ENCODE data around the gene SPRED2.
A peak's percentile ranks its signal among the peaks of the same experiment; 100 is the strongest.

The SPRED2 gene

DNA sequence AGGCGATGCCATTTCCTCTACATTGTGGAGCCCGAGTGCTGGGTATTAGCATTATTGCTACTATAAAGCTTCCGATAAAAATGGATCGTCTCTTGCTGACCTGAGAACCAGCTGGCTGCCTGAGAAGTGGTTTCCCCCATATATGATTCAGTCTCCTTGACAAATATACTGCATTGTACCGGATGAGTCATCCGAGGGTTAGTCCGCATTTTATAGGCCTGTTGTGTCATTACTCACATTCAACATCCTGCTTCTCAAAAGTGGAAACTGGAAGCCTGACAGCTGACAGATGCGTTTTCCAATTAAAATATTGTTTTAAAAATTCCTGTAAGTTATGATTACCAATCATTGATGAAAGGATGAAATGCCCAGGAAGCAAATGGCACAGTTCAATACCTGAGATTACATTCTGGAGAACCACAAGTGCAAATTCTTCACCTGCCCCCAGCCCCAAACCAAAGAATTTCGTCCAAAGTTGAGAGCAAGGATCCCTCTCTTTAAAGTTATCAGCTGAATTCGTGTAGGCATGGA lies 65.7 kb downstream of the SPRED2 start:
- DNase-seq (ENCODE audit: low spot score): peak; percentile 78

GRCh38 chr2:65364986-65365733 lies 67.2 kb downstream of the SPRED2 start:
- no peak for DNase-seq (ENCODE audit: low spot score)

GRCh38 chr2:65363879-65364666 lies 68.3 kb downstream of the SPRED2 start:
- no peak for DNase-seq (ENCODE audit: low spot score)

DNA sequence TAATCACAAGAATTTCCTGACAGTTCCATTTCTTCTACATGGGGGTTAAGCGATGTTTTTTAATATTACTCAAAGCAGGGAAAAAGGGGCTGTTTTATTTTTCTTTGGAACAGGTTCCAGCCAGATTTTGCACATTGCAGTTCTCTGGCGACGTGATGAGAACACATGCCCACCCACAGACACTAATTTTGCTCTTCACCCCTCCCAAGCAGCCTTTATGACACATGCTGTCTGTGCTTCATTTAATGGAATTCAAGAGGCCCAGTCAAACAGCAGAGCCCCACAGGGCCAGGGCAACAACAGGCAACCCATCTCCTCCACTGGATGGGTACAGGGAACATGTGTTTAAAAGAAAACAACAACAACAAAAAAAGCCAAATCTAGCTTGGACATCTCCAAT lies 70.8 kb downstream of the SPRED2 start:
- no peak for DNase-seq (ENCODE audit: low spot score)

- DNase-seq (ENCODE audit: low spot score): no peak
Observed at GRCh38 chr2:65360441-65360840, 72.0 kb downstream of the SPRED2 start.

DNA sequence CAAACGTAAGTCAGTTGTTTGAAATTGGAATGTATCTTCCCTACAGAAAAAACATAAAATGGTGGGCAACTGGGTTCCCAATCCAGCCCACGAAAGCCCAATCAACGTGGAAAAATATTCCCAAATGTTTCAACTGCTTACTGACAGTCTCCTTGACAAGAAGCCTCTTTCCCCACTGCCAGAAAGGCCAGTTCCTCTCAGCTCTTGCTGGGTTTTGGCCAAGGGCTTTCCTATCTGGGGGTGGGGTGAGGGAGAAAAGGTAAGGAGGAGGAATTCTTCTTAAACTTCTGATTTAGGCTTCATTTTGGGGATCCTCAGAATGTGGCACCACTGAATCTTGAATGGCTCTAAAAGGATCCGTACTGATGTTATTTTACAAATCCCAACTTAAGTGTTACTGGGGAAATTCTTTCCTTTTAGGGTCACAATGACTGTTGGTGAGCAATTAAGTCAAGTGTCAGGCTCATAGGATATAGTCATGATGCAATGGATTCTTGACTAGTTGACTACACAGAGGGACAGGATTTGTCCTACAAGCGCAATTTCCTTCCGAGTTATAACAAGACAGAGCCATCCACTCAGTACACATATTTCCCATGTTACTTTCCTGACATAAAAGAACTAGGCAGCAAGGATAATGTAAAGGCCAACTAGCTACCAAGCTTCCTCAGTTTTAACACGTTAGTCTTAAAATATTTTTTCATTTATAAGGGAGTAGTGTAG lies 73.6 kb downstream of the SPRED2 start:
- no peak for DNase-seq (ENCODE audit: low spot score)

DNA sequence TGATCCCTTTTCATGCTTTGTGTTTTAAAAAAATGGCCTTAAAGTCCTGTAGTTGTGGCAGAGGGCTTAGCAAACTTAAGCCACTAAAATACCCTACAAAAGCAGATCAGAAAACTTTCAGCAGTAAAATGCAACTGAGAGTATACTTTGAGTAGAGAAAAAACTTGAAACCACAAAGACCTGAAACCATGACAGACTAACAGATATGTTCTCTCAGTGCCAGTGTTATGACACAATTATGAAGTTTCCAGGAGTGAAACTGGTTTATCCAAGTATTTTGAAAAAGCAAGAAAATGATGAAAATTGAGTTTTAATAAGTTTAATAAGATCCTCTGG lies 74.5 kb downstream of the SPRED2 start:
- DNase-seq (ENCODE audit: low spot score): no peak

- DNase-seq (ENCODE audit: low spot score): no peak
Observed at GRCh38 chr2:65357095-65357958, 75.1 kb downstream of the SPRED2 start.

DNA sequence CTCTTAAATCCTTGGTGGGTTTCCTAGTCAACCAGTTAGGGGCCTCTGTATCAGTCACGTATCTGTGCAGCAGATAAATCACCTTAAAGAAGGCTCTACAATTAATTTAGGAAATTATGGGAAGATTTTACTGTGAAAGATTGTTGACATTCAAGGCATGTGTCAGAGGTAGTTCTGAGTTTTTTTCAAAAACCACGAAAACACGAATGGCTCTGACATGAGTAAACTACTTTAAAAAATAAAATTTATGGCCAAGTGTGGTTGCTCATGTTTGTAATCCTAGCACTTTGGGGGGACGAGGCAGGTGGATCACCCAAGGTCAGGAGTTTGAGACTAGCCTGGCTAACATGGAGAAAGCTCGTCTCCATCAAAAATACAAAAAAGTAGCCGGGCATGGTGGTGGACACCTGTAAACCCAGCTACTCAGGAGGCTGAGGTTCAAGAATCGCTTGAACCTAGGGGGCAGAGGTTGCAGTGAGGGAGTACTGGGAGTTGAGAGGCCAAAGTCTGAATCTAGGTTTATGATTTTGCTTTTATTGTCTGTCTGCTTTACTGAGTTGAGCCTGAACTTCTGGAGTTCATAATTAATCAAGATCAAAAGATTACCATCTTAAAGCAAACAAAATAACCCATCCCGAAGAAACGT lies 77.1 kb downstream of the SPRED2 start:
- DNase-seq (ENCODE audit: low spot score): no peak

DNA sequence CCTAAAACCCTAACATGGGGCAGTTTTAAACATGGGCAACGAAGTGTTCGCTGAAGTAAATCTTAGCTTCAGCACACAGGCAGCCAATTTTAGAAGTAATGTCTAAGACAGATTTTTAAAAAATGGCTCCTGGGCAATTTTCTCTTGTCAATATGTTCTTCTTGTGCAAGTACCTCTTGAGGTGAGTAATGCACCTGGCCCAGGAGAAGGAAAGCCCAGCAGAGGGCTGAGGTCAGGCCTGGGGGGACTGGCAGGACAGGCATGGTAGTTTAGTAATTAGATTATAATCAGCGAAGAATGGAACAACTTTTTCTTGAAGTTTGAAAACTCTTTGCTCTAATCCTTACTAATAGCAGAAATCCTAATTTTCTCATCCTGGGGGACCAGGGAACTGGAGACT lies 77.6 kb downstream of the SPRED2 start:
- DNase-seq (ENCODE audit: low spot score): no peak

DNA sequence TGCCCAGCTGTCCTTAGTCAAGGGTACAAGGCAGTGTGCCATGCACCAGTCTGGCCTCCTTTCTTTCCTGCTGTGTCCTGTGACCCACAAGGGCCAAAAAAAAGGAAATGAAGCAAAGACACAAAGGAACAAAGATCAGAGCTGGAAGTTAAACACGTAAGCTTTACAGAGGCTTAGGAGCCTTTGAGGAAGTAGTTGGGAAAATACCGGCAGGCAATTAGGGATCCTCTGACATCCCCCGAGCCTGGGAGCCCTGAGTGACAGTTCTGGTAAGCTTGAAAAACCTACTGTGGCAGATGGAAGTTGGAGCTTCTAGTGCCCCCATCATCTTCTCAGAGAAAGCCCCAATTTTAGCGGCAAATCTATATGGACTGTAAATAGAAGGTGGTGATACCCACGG lies 78.5 kb downstream of the SPRED2 start:
- DNase-seq (ENCODE audit: low spot score): no peak

DNA sequence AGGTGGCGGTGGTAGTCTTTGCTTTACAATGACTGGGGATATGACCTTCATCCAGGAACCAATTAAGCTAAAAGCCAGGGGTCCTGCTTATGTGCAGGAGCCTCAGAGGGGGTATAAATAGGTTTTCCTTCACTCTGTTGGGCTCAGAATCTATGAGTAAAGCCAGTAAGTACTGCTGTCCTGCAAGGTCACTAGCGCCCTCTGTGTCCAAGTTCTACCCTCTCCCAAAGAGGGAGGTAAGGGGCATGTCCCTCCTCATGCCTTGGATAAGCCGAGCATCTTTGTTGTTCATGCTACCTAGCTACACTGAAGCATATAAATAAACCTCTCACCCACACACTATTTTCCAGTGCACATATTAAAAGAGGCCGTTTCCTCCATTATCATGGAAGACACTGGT lies 79.4 kb downstream of the SPRED2 start:
- no peak for DNase-seq (ENCODE audit: low spot score)

DNA sequence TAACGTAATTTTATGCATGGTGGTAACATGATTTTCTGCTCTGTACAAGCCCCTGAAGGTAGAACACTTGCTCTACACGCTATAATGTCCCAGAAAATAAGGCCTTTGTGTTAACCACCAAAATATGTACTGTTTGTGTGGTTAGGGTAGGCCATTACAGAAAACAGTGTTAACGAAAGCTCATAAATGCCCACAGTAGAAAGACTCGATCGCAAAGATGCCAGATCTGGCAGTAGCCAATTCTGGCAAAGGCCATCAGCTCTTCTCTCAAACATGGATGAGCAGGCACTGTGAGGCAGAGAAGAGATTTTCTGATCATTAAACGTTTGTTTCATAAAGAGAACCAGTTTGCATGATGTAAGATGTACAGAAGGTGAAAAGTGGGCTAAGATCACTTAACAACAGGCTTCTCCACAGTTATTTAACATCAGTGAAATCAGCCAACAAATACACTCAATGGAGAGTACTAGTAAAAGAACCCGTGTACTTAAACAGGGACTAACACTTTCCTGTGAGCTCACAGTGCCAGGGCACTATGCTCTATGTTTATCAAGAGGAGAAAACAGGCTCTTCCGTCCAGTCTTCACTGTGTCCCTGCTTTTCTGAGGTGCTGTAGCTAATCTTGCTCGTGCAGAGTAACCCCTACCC lies 80.3 kb downstream of the SPRED2 start:
- no peak for DNase-seq (ENCODE audit: low spot score)

DNA sequence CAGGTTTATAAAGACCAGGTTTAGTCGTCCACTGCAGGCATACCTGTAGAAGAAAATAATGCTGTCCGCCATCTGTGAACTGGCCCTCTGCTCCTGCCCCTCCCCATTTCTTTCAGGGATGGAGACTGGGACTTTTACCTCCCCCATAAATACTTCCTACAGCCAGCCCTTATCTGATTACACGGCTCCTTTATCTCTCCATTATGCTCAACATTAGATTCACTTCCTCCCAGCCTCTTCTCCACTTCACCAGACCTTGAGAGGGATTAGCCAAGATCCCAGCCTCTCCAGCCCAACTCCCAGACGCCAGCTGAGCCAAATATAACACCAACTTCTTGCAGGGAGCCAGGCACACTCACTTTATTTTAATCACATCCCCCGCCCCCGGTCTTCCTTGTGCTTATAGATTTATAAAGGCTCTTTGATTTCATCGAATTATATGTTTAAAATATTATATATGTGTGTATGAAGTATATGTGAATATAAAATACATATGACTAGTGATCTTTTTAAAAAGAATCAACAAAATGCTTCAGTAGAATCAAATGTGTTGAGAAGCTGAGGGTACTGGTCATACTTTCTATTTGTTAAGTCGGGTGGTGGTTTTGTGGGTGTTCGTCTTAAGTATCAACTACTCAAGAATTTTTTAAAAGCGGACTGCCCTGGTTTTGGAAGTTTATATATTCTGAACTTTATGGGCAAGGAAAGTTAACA lies 81.0 kb downstream of the SPRED2 start:
- DNase-seq (ENCODE audit: low spot score): peak; percentile 36

DNA sequence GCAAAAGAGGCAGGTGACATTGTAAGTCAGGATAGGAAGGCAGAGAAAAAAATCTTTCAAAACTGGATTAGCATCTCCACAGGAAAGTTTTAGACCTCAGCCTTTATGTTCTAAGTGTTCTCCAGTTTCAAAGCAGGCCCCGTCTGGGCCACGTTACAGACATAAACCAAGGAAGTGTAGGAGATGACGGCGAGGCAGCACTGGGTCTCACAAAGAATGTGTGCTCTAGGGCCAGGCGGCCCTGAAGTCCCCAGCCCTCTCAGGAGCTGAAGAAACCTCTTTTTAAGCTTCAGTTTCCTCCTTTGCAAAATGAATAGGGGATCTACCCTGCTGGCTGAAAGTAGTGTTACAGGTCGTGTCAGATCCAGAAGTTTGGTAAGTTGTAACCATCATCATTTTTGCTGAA lies 81.7 kb downstream of the SPRED2 start:
- DNase-seq (ENCODE audit: low spot score): no peak

DNA sequence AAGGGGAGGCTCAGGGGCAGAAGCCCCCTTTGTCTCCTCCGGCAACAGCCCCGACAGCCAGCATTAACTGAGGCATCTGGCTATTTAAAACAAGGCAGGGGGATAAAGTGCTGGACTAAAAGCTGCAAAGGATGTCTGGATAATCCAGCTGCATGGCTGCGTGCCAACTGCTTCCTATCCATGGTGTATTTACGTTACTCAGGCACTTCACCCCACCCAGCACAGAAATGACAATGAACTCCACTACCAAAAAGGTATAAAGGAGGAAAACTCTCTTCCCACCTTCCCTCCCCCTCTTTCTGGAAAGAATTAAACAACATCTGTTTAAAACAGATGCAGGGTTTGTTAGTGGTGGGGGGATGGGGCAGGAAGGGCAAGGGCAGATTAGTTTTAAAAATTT lies 82.5 kb downstream of the SPRED2 start:
- DNase-seq (ENCODE audit: low spot score): peak; percentile 42

GRCh38 chr2:65347913-65348312 lies 84.5 kb downstream of the SPRED2 start:
- DNase-seq (ENCODE audit: low spot score): no peak

- DNase-seq (ENCODE audit: low spot score): no peak
Observed at GRCh38 chr2:65345631-65346030, 86.8 kb downstream of the SPRED2 start.

- no peak for DNase-seq (ENCODE audit: low spot score)
Observed at GRCh38 chr2:65344689-65345088, 87.7 kb downstream of the SPRED2 start.

- DNase-seq (ENCODE audit: low spot score): no peak
Observed at GRCh38 chr2:65344182-65344581, 88.2 kb downstream of the SPRED2 start.

Data from hepatic stellate cell (primary cell).